Endothelial cell of umbilical vein (primary cell): ENCODE data around the gene CCDC186. TPM values are rescaled to one million over a fixed set of nuclear protein-coding genes. Genes with fewer than 3 reads are reported as not detected.

Source experiments
- BruUV-seq: library from RNA; stranded (reverse); fragments of 400-500 nt; replicated peaks from 2 replicates; lab custom pipeline; 2021; lab: Mats Ljungman, UMichigan
- CTCF ChIA-PET: fragments of 300-600, 350-600 bp; sonication (Branson Sonifier 250); formaldehyde crosslinking; loops from one replicate; lab custom pipeline; 2021; ENCODE audit warnings: antibody characterized with exemption, inconsistent platforms; lab: Charles Lee
- POLR2A ChIA-PET: fragments of 300-600, 350-600 bp; sonication (Branson Sonifier 250); formaldehyde crosslinking; loops from one replicate; lab custom pipeline; 2021; ENCODE audit warnings: antibody characterized with exemption, inconsistent platforms; lab: Charles Lee
- DNase-seq: peaks from one replicate; pipeline ENCODE4 v3.0.0-alpha.2; 2011; ENCODE audit warnings: low read depth, low spot score
- FAIRE-seq: peaks from 2 replicates; lab custom pipeline; 2011; peaks lifted over from hg19 to GRCh38; lab: Jason Lieb, UNC
- H2AFZ ChIP-seq: 2 replicates; pipeline ENCODE4 v1.6.0; 2012; ENCODE audit warnings: low read depth, low read length, control low read depth, inconsistent platforms
- H3K27ac ChIP-seq: 2 replicates; pipeline ENCODE4 v1.5.1; 2011; ENCODE audit warnings: low read depth, mild to moderate bottlenecking, control low read depth, low read length, moderate library complexity; ENCODE audit not compliant: insufficient read depth
- H3K27me3 ChIP-seq, 2 experiments: 2 replicates each; pipeline versions ENCODE4 v1.6.0 to v1.6.1; 2011; ENCODE audit warnings: low read length in 2 of 2, mixed read lengths in 1 of 2; ENCODE audit not compliant: control insufficient read depth in 2 of 2, insufficient read depth in 2 of 2
- H3K36me3 ChIP-seq, 2 experiments: 2 replicates in 1 of 2; 3 replicates in 1 of 2; pipeline ENCODE4 v1.5.1; 2011; ENCODE audit warnings: low read length in 2 of 2, mild to moderate bottlenecking in 1 of 2, moderate library complexity in 1 of 2; ENCODE audit not compliant: control insufficient read depth in 2 of 2, insufficient read depth in 2 of 2; ENCODE audit errors: extremely low read depth in 1 of 2
- H3K4me1 ChIP-seq: 3 replicates; pipeline ENCODE4 v1.5.1; 2011; ENCODE audit warnings: mild to moderate bottlenecking, low read length; ENCODE audit not compliant: control insufficient read depth, insufficient read depth; ENCODE audit errors: extremely low read depth
- H3K4me2 ChIP-seq: 2 replicates; pipeline ENCODE4 v1.6.1; 2011; ENCODE audit warnings: low read length, control low read depth, mixed read lengths; ENCODE audit not compliant: insufficient read depth
- H3K4me3 ChIP-seq, 3 experiments: fragments of 200-600 bp in 1 of 3; sonication (generic), shearing (Covaris generic) in 1 of 3; replicated peaks in 1 of 3; 2 replicates each; pipeline ENCODE4 v1.5.1; 2011 to 2016; ENCODE audit warnings: control low read depth in 3 of 3, low read length in 3 of 3, mild to moderate bottlenecking in 2 of 3, inconsistent platforms in 1 of 3, low read depth in 1 of 3, moderate library complexity in 1 of 3; ENCODE audit not compliant: insufficient read depth in 1 of 3
- H3K79me2 ChIP-seq: 2 replicates; pipeline ENCODE4 v1.6.0; 2012; ENCODE audit warnings: low read length, inconsistent platforms; ENCODE audit not compliant: control insufficient read depth, insufficient read depth
- H3K9ac ChIP-seq: replicated peaks from 2 replicates; pipeline ENCODE3; 2011; ENCODE audit warnings: low read length, control low read depth; ENCODE audit not compliant: insufficient read depth; ENCODE audit errors: extremely low read depth
- H3K9me1 ChIP-seq: replicated peaks from 3 replicates; pipeline ENCODE4 v1.6.0; 2011; ENCODE audit warnings: mild to moderate bottlenecking, low read length; ENCODE audit not compliant: control insufficient read depth, insufficient read depth; ENCODE audit errors: extremely low read depth
- H3K9me3 ChIP-seq: replicated peaks from 2 replicates; pipeline ENCODE4 v1.5.1; 2012; ENCODE audit warnings: low read length, inconsistent platforms; ENCODE audit not compliant: control insufficient read depth, insufficient read depth
- H4K20me1 ChIP-seq: replicated peaks from 2 replicates; pipeline ENCODE3; 2011; ENCODE audit warnings: mild to moderate bottlenecking, low read length; ENCODE audit not compliant: control insufficient read depth, insufficient read depth; ENCODE audit errors: extremely low read depth
- EZH2 ChIP-seq: IDR thresholded peaks from 2 replicates; pipeline ENCODE4 v1.6.1; 2012; ENCODE audit warnings: borderline replicate concordance, low read depth, mild to moderate bottlenecking, moderate library complexity, low read length, inconsistent platforms; ENCODE audit not compliant: severe bottlenecking
- FOS ChIP-seq: IDR thresholded peaks from 2 replicates; pipeline ENCODE4 v1.6.1; 2011; ENCODE audit warnings: mild to moderate bottlenecking, low read length, moderate library complexity, borderline replicate concordance; ENCODE audit not compliant: insufficient read depth
- GATA2 ChIP-seq: IDR thresholded peaks from 2 replicates; pipeline ENCODE4 v1.7.0; 2011; ENCODE audit warnings: low read depth, mild to moderate bottlenecking, moderate library complexity, mixed read lengths, low read length; ENCODE audit not compliant: insufficient read length, insufficient read depth
- JUN ChIP-seq: IDR thresholded peaks from 2 replicates; pipeline ENCODE4 v1.6.1; 2011; ENCODE audit warnings: borderline replicate concordance, low read depth; ENCODE audit not compliant: insufficient read length, insufficient read depth
- MYC ChIP-seq: IDR thresholded peaks from one replicate; pipeline ENCODE4 v1.6.1; 2011; ENCODE audit warnings: mild to moderate bottlenecking, low read depth, low read length
- POLR2A ChIP-seq: IDR thresholded peaks from 2 replicates; pipeline ENCODE4 v1.6.1; 2012; ENCODE audit warnings: low read depth, mild to moderate bottlenecking, control low read depth, low read length
- POLR2AphosphoS5 ChIP-seq: IDR thresholded peaks from 2 replicates; pipeline ENCODE4 v1.6.1; 2012; ENCODE audit warnings: low read depth, mild to moderate bottlenecking, control low read depth, low read length, moderate library complexity; ENCODE audit not compliant: insufficient read depth
- dilution Hi-C: fragments of 300-500 bp; cut with MboI; formaldehyde crosslinking; loops from one replicate; pipeline ENCODE4 v1.15.0; 2019; ENCODE audit warnings: low sequenced_read_pairs; ENCODE audit not compliant: extremely low pct_ligation_motif_present
- intact Hi-C: fragments of 100-400 bp; cut with micrococcal nuclease; formaldehyde crosslinking; loops from one replicate; pipeline ENCODE4 v1.10.0; 2022
- polyA plus RNA-seq, 4 experiments: library from polyadenylated mRNA; depleted of rRNA in 3 of 4; stranded (reverse) in 3 of 4; unstranded in 1 of 4; fragments of >200 nt; gene quantifications; 2 replicates each; pipeline versions ENCODE4 v1.2.1 to v1.2.3, GENCODE V29; 2011 to 2012; ENCODE audit warnings: missing spikeins in 1 of 4
- total RNA-seq: library from RNA; stranded (reverse); gene quantifications from 2 replicates; pipeline ENCODE4 v1.2.3, GENCODE V29; 2021
- TF ChIP-seq, protein P1 (sequence below): IDR thresholded peaks from 2 replicates; pipeline ENCODE4 v1.6.1; 2011; ENCODE audit not compliant: insufficient read depth, insufficient read length
- TF ChIP-seq, protein P2 (sequence below), 2 donors: IDR thresholded peaks; 1 replicate in 1 of 2; 2 replicates in 1 of 2; pipeline ENCODE4 v1.5.1; 2011; ENCODE audit warnings: low read length in 2 of 2, mild to moderate bottlenecking in 2 of 2, moderate library complexity in 2 of 2, control low read depth in 1 of 2, inconsistent platforms in 1 of 2, low read depth in 1 of 2; ENCODE audit not compliant: insufficient read depth in 1 of 2; ENCODE audit errors: extremely low read depth in 1 of 2

CCDC186 gene
- total and polyA plus RNA-seq, 2 donors (not counting 3 experiments of a cell fraction or from before 2014, with no cell fraction given): 1.8 to 13.4 TPM

DNA sequence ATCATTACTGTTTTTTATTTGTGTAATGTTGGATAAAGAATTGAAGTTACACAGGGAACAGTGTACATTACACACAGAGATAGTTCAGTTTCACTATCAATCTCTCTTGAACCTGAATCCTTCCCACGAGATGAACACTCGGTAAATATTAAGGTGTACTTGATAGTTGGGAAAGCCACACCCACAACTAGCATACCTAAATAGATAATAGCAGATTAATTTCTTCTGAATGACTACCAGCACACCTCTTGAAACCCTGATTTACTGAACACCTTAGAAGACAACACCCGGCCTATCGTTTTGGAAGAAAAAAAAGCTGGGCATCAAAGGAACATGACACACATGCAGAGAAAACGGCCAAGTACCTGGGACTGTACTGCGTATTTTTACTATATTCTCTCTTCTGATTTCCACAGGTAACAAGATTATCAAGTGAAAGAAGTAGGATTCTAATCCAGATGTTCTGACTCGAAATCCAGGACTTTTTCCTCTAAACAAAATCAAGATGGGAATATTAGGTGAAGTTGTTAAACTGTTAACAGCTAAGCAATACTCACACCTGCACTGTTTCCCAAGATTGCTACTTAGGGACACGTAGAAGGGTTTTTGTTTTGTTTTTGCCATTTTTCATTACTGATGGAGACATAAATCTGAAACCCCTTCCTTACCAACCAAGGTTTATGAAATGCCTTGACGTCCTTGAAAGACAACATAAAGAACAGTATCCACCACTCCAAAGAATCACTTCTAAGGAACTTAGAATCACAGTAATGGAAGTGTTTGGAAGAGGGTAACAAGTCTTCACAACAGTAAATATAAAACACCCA, 1.0 kb downstream of the CCDC186 start:
- Histone ChIP-seq H3K4me2 (peak overlapping the region; percentile 66), H3K9me3 (no peaks in the 10 kb centered on the region), H4K20me1 (no peaks in the 10 kb centered on the region), H3K27me3 (peaks cover 3 to 5% of the 10 kb centered on the region in 2 experiments), H3K27ac (no peak overlapping the region), H3K9me1 (no peaks in the 10 kb centered on the region), H3K4me1 (peaks cover 18% of the 10 kb centered on the region), H3K36me3 (no peaks in the 10 kb centered on the region), H3K79me2 (peaks cover 26% of the 10 kb centered on the region), H2AFZ (peak overlapping the region; percentile 82), H3K4me3 (peak overlapping the region; percentile 39 to 99 (median 66)), H3K9ac (peak overlapping the region; percentile 84)
- no TSS peak for BruUV-seq
- dilution Hi-C loops: no loop called here
- CTCF ChIA-PET: interaction anchor here (1.3 kb wide), 1 partner anchor 10 kb away, joined by 5 read pairs; no protein-coding TSS in a partner anchor
- intact Hi-C loops: loop anchor here (5.0 kb wide), 2 partner anchors 491 to 649 kb away; partner anchors contain the start of gene FHIP2A
- TF ChIP-seq JUN: no peak
- TF ChIP-seq, protein P1, sequence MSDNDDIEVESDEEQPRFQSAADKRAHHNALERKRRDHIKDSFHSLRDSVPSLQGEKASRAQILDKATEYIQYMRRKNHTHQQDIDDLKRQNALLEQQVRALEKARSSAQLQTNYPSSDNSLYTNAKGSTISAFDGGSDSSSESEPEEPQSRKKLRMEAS: no peak
- TF ChIP-seq POLR2AphosphoS5: no peak
- TF ChIP-seq POLR2A: no peak
- TF ChIP-seq, protein P2, sequence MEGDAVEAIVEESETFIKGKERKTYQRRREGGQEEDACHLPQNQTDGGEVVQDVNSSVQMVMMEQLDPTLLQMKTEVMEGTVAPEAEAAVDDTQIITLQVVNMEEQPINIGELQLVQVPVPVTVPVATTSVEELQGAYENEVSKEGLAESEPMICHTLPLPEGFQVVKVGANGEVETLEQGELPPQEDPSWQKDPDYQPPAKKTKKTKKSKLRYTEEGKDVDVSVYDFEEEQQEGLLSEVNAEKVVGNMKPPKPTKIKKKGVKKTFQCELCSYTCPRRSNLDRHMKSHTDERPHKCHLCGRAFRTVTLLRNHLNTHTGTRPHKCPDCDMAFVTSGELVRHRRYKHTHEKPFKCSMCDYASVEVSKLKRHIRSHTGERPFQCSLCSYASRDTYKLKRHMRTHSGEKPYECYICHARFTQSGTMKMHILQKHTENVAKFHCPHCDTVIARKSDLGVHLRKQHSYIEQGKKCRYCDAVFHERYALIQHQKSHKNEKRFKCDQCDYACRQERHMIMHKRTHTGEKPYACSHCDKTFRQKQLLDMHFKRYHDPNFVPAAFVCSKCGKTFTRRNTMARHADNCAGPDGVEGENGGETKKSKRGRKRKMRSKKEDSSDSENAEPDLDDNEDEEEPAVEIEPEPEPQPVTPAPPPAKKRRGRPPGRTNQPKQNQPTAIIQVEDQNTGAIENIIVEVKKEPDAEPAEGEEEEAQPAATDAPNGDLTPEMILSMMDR (IDR thresholded peaks at IDR 0.05; ENCODE audit: extremely low read depth in 1 of 2, insufficient read depth in 1 of 2, low read depth in 1 of 2, low read length in 2 of 2): no peak
- no peak for TF ChIP-seq FOS
- no peak for TF ChIP-seq EZH2
- no peak for TF ChIP-seq GATA2
- TF ChIP-seq MYC: no peak
- DNase-seq (peak; percentile 21), FAIRE-seq (no peak)
- POLR2A ChIA-PET: no interaction called here
